Measurements from ENCODE around the gene RBCK1. TPM values are rescaled to one million over a fixed set of nuclear protein-coding genes. Genes with fewer than 3 reads are reported as not detected.
"Not testable (repeated sequence)": the region's sequence is repeated elsewhere in the genome, so short reads cannot be mapped to it uniquely, and the experiment has no call there.

Gene RBCK1
- total and polyA plus RNA-seq, 10 of the 15 experiments (the other 5 are each of a cell fraction or from before 2014, with no cell fraction given): 14.1 to 99.7 (median 76.0) TPM

DNA sequence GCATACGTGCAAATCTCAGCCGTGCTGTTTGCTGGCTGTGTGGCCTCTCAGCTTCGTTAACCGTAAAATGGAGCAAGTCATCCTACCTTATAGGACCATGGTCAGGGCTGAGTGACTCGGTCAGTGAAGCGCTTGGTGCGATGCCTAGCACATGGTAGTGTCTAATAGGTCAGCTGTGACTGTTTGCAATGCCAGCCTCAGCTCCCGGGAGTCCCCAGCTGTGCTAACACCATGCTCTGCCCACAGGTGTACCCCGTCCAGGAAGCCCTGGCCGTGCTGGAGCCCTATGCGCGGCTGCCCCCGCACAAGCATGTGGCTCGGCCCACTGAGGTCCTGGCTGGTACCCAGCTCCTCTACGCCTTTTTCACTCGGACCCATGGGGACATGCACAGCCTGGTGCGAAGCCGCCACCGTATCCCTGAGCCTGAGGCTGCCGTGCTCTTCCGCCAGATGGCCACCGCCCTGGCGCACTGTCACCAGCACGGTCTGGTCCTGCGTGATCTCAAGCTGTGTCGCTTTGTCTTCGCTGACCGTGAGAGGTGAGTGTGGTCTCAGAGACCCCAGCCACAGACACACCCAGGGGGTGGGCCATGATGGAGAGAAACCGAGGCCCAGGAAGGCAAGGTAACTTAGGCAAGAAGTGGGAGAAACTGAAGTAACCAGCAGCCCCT is 16.9 kb upstream of the RBCK1 start:
- no peak overlapping the region for H3K9ac ChIP-seq (ENCODE audit: control insufficient read depth, insufficient read depth, low read length)
- no peak overlapping the region for H2AFZ ChIP-seq (ENCODE audit: control insufficient read depth, low read depth, low read length)
- no peak for FAIRE-seq
- CTCF ChIA-PET: no interaction called here
- no peaks in the 10 kb centered on the region for H4K20me1 ChIP-seq (ENCODE audit: control insufficient read depth, insufficient read depth)
- H3K9me3 ChIP-seq (replicated peaks; ENCODE audit: control insufficient read depth, insufficient read depth, low read length): no peaks in the 10 kb centered on the region
- in situ Hi-C loops (cut with MboI): no loop called here
- no peak for ATAC-seq
- H3K27ac ChIP-seq (ENCODE audit: control insufficient read depth, insufficient read depth): no peak overlapping the region
- H3K27me3 ChIP-seq (replicated peaks in 1 of 2; ENCODE audit: control insufficient read depth in 2 of 2, insufficient read depth in 2 of 2, low read length in 1 of 2): no peaks in the 10 kb centered on the region
- TF ChIP-seq SP1 (IDR thresholded peaks at IDR 0.05; ENCODE audit: low read depth, low read length) (no peak), IRF4 (IDR thresholded peaks at IDR 0.05; ENCODE audit: low read depth, low read length) (no peak), SIX5 (IDR thresholded peaks at IDR 0.05; ENCODE audit: low read depth, low read length, severe bottlenecking) (no peak), SUZ12 (IDR thresholded peaks at IDR 0.05; ENCODE audit: unreplicated experiment) (no peak), BCLAF1 (IDR thresholded peaks at IDR 0.05) (no peak), YY1 (IDR thresholded peaks at IDR 0.05; ENCODE audit: low read depth, low read length) (no peak), NFIC (IDR thresholded peaks at IDR 0.05; ENCODE audit: low read depth, low read length) (no peak)
- no peaks in the 10 kb centered on the region for H3K79me2 ChIP-seq (ENCODE audit: control insufficient read depth, insufficient read depth, low read length)
- peaks cover 11 to 21% of the 10 kb centered on the region in 2 experiments for H3K36me3 ChIP-seq (ENCODE audit: control insufficient read depth in 2 of 2, insufficient read depth in 2 of 2, low read length in 1 of 2)
- SMC1A ChIA-PET (ENCODE audit: uncharacterized antibody, unreplicated experiment): no interaction called here
- no peak for DNase-seq (ENCODE audit: low read depth, low spot score)
- BruUV-seq (replicated peaks): no TSS peak
- no peaks in the 10 kb centered on the region for H3K4me1 ChIP-seq (ENCODE audit: control insufficient read depth, insufficient read depth, low read length)
- POLR2A ChIA-PET: interaction anchor here (0.7 kb wide), 1 partner anchor 103 kb away, joined by 4 read pairs; no protein-coding TSS in a partner anchor
- RAD21 ChIA-PET (ENCODE audit: unreplicated experiment): interaction anchor here (0.6 kb wide), 1 partner anchor 19 kb away, joined by 3 read pairs; no protein-coding TSS in a partner anchor
- WGBS (ENCODE audit: insufficient coverage, insufficient replicate concordance, low lambda C conversion rate, missing lambda C conversion rate): 82% methylated on average over 29 of the region's 29 CpGs
- no peak overlapping the region for H3K4me3 ChIP-seq
- intact Hi-C loops (cut with micrococcal nuclease; ENCODE audit: unreplicated experiment): no loop called here
- no peak overlapping the region for H3K4me2 ChIP-seq (ENCODE audit: control insufficient read depth, insufficient read depth)

DNA sequence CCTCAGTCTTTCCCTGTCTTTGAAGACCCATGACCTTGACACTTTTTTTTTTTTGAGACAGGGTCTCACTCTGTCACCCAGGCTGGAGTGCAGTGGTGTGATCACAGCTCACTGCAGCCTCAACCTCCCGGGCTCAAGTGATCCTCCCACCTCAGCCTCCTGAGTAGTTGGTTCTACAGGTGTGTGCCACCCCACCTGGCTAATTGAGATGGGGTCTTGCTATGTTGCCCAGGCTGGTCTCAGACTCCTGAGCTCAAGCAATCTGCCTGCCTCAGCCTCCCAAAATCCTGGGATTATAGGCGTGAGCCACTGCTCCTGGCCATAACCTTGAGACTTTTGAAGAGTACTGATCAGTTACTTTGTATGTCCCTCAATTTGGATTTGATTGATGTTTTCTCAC is 14.8 kb upstream of the RBCK1 start:
- H3K27ac ChIP-seq (ENCODE audit: control insufficient read depth, insufficient read depth); SMC1A ChIA-PET (ENCODE audit: uncharacterized antibody, unreplicated experiment); CTCF ChIA-PET; H3K4me2 ChIP-seq (ENCODE audit: control insufficient read depth, insufficient read depth); H3K9me3 ChIP-seq (replicated peaks; ENCODE audit: control insufficient read depth, insufficient read depth, low read length); H3K79me2 ChIP-seq (ENCODE audit: control insufficient read depth, insufficient read depth, low read length); H2AFZ ChIP-seq (ENCODE audit: control insufficient read depth, low read depth, low read length); RAD21 ChIA-PET (ENCODE audit: unreplicated experiment); FAIRE-seq; POLR2A ChIA-PET; H4K20me1 ChIP-seq (ENCODE audit: control insufficient read depth, insufficient read depth); DNase-seq (ENCODE audit: low read depth, low spot score); in situ Hi-C loops (cut with MboI); ATAC-seq; intact Hi-C loops (cut with micrococcal nuclease; ENCODE audit: unreplicated experiment); H3K9ac ChIP-seq (ENCODE audit: control insufficient read depth, insufficient read depth, low read length); BruUV-seq (replicated peaks); H3K4me3 ChIP-seq; H3K27me3 ChIP-seq (replicated peaks in 1 of 2; ENCODE audit: control insufficient read depth in 2 of 2, insufficient read depth in 2 of 2, low read length in 1 of 2); H3K4me1 ChIP-seq (ENCODE audit: control insufficient read depth, insufficient read depth, low read length): not testable (repeated sequence)
- H3K36me3 ChIP-seq (ENCODE audit: control insufficient read depth in 2 of 2, insufficient read depth in 2 of 2, low read length in 1 of 2): peaks cover 19 to 28% of the 10 kb centered on the region in 2 experiments
- 90% methylated on average over 2 of the region's 2 CpGs for WGBS (ENCODE audit: insufficient coverage, insufficient replicate concordance, low lambda C conversion rate, missing lambda C conversion rate)

Data from GM12878 (cell line).